Measurements from ENCODE around the gene PRKCE.

Gene PRKCE

GRCh38 chr2:45833968-45834344 lies 182.5 kb downstream of the PRKCE start:
- Mint-ChIP-seq H3K4me1 (ENCODE audit: low read depth) (peaks cover 45% of the 10 kb centered on the region), H3K27ac (no peak overlapping the region), H3K9me3 (peaks cover 21% of the 10 kb centered on the region), H3K4me3 (no peak overlapping the region), H3K27me3 (peaks cover 8% of the 10 kb centered on the region), H3K36me3 (ENCODE audit: low read depth) (peaks cover 16% of the 10 kb centered on the region)
- intact Hi-C loops (cut with micrococcal nuclease), result no loop called here

- H3K27ac Mint-ChIP-seq, result no peak overlapping the region
- peaks cover 45% of the 10 kb centered on the region for H3K4me1 Mint-ChIP-seq (ENCODE audit: low read depth)
- no peak overlapping the region for H3K4me3 Mint-ChIP-seq
- H3K36me3 Mint-ChIP-seq (ENCODE audit: low read depth), result peaks cover 16% of the 10 kb centered on the region
- H3K27me3 Mint-ChIP-seq, result peaks cover 8% of the 10 kb centered on the region
- intact Hi-C loops (cut with micrococcal nuclease), result no loop called here
- H3K9me3 Mint-ChIP-seq, result peaks cover 21% of the 10 kb centered on the region
Measured at GRCh38 chr2:45834372-45834771, 182.9 kb downstream of the PRKCE start.

- peaks cover 8% of the 10 kb centered on the region for H3K27me3 Mint-ChIP-seq
- H3K27ac Mint-ChIP-seq, result no peak overlapping the region
- peaks cover 48% of the 10 kb centered on the region for H3K4me1 Mint-ChIP-seq (ENCODE audit: low read depth)
- no peak overlapping the region for H3K4me3 Mint-ChIP-seq
- intact Hi-C loops (cut with micrococcal nuclease), result loop anchor here (5.0 kb wide), 1 partner anchor 57 kb away; no protein-coding TSS in a partner anchor
- H3K36me3 Mint-ChIP-seq (ENCODE audit: low read depth), result peaks cover 16% of the 10 kb centered on the region
- H3K9me3 Mint-ChIP-seq, result peaks cover 19% of the 10 kb centered on the region
Measured at GRCh38 chr2:45834858-45835257, 183.4 kb downstream of the PRKCE start.

GRCh38 chr2:45836316-45836715 lies 184.8 kb downstream of the PRKCE start:
- peaks cover 59% of the 10 kb centered on the region for H3K4me1 Mint-ChIP-seq (ENCODE audit: low read depth)
- H3K4me3 Mint-ChIP-seq, result no peak overlapping the region
- peaks cover 4% of the 10 kb centered on the region for H3K9me3 Mint-ChIP-seq
- intact Hi-C loops (cut with micrococcal nuclease), result loop anchor here (5.0 kb wide), 1 partner anchor 56 kb away; no protein-coding TSS in a partner anchor
- H3K27ac Mint-ChIP-seq, result no peak overlapping the region
- peaks cover 10% of the 10 kb centered on the region for H3K27me3 Mint-ChIP-seq
- peaks cover 2% of the 10 kb centered on the region for H3K36me3 Mint-ChIP-seq (ENCODE audit: low read depth)

GRCh38 chr2:45836740-45837139 lies 185.3 kb downstream of the PRKCE start:
- H3K27ac Mint-ChIP-seq, result no peak overlapping the region
- no peak overlapping the region for H3K4me3 Mint-ChIP-seq
- peaks cover 63% of the 10 kb centered on the region for H3K4me1 Mint-ChIP-seq (ENCODE audit: low read depth)
- H3K27me3 Mint-ChIP-seq, result peaks cover 10% of the 10 kb centered on the region
- H3K36me3 Mint-ChIP-seq (ENCODE audit: low read depth), result no peaks in the 10 kb centered on the region
- intact Hi-C loops (cut with micrococcal nuclease), result loop anchor here (5.0 kb wide), 1 partner anchor 56 kb away; no protein-coding TSS in a partner anchor
- peaks cover under 1% of the 10 kb centered on the region for H3K9me3 Mint-ChIP-seq

GRCh38 chr2:45837812-45838341 lies 186.4 kb downstream of the PRKCE start:
- peaks cover 74% of the 10 kb centered on the region for H3K4me1 Mint-ChIP-seq (ENCODE audit: low read depth)
- H3K9me3 Mint-ChIP-seq, result no peaks in the 10 kb centered on the region
- H3K36me3 Mint-ChIP-seq (ENCODE audit: low read depth), result no peaks in the 10 kb centered on the region
- intact Hi-C loops (cut with micrococcal nuclease), result loop anchor here (5.0 kb wide), 1 partner anchor 54 kb away; no protein-coding TSS in a partner anchor
- H3K4me3 Mint-ChIP-seq, result no peak overlapping the region
- H3K27me3 Mint-ChIP-seq, result peaks cover 13% of the 10 kb centered on the region
- peak overlapping the region; percentile 25 for H3K27ac Mint-ChIP-seq

- Mint-ChIP-seq H3K27ac (no peak overlapping the region), H3K4me3 (no peak overlapping the region), H3K9me3 (no peaks in the 10 kb centered on the region), H3K27me3 (peaks cover 13% of the 10 kb centered on the region), H3K4me1 (ENCODE audit: low read depth) (peaks cover 72% of the 10 kb centered on the region), H3K36me3 (ENCODE audit: low read depth) (no peaks in the 10 kb centered on the region)
- intact Hi-C loops (cut with micrococcal nuclease), result loop anchor here (5.0 kb wide), 1 partner anchor 53 kb away; no protein-coding TSS in a partner anchor
Measured at GRCh38 chr2:45839508-45840251, 188.2 kb downstream of the PRKCE start.

GRCh38 chr2:45840481-45840880 lies 189.0 kb downstream of the PRKCE start:
- Mint-ChIP-seq H3K9me3 (no peaks in the 10 kb centered on the region), H3K4me3 (no peak overlapping the region), H3K4me1 (ENCODE audit: low read depth) (peaks cover 76% of the 10 kb centered on the region), H3K36me3 (ENCODE audit: low read depth) (no peaks in the 10 kb centered on the region), H3K27me3 (peaks cover 13% of the 10 kb centered on the region), H3K27ac (no peak overlapping the region)
- intact Hi-C loops (cut with micrococcal nuclease), result no loop called here

GRCh38 chr2:45841752-45842407 lies 190.4 kb downstream of the PRKCE start:
- Mint-ChIP-seq H3K27ac (no peak overlapping the region), H3K4me1 (ENCODE audit: low read depth) (peaks cover 66% of the 10 kb centered on the region), H3K9me3 (no peaks in the 10 kb centered on the region), H3K36me3 (ENCODE audit: low read depth) (no peaks in the 10 kb centered on the region), H3K27me3 (peaks cover 8% of the 10 kb centered on the region), H3K4me3 (no peak overlapping the region)
- intact Hi-C loops (cut with micrococcal nuclease), result no loop called here

- Mint-ChIP-seq H3K27ac (no peak overlapping the region), H3K36me3 (ENCODE audit: low read depth) (no peaks in the 10 kb centered on the region), H3K4me1 (ENCODE audit: low read depth) (peaks cover 54% of the 10 kb centered on the region), H3K4me3 (no peak overlapping the region), H3K27me3 (peaks cover 8% of the 10 kb centered on the region), H3K9me3 (no peaks in the 10 kb centered on the region)
- intact Hi-C loops (cut with micrococcal nuclease), result no loop called here
Measured at GRCh38 chr2:45843136-45843535, 191.7 kb downstream of the PRKCE start.

GRCh38 chr2:45844796-45845457 lies 193.5 kb downstream of the PRKCE start:
- Mint-ChIP-seq H3K4me3 (no peak overlapping the region), H3K27ac (no peak overlapping the region), H3K36me3 (ENCODE audit: low read depth) (no peaks in the 10 kb centered on the region), H3K9me3 (peaks cover 6% of the 10 kb centered on the region), H3K4me1 (ENCODE audit: low read depth) (peaks cover 60% of the 10 kb centered on the region), H3K27me3 (peaks cover 6% of the 10 kb centered on the region)
- intact Hi-C loops (cut with micrococcal nuclease), result no loop called here

- Mint-ChIP-seq H3K4me3 (no peak overlapping the region), H3K36me3 (ENCODE audit: low read depth) (no peaks in the 10 kb centered on the region), H3K27me3 (peaks cover 6% of the 10 kb centered on the region), H3K4me1 (ENCODE audit: low read depth) (peaks cover 57% of the 10 kb centered on the region), H3K9me3 (peaks cover 6% of the 10 kb centered on the region), H3K27ac (no peak overlapping the region)
- intact Hi-C loops (cut with micrococcal nuclease), result no loop called here
Measured at GRCh38 chr2:45845566-45845965, 194.1 kb downstream of the PRKCE start.

GRCh38 chr2:45849491-45850283 lies 198.2 kb downstream of the PRKCE start:
- Mint-ChIP-seq H3K27ac (no peak overlapping the region), H3K9me3 (peaks cover 6% of the 10 kb centered on the region), H3K27me3 (peaks cover 2% of the 10 kb centered on the region), H3K36me3 (ENCODE audit: low read depth) (no peaks in the 10 kb centered on the region), H3K4me1 (ENCODE audit: low read depth) (peaks cover 26% of the 10 kb centered on the region), H3K4me3 (no peak overlapping the region)
- intact Hi-C loops (cut with micrococcal nuclease), result no loop called here
